Bronchial smooth muscle cell (primary cell): Measurements from ENCODE around the gene TNRC6A. TPM values are rescaled to one million over a fixed set of nuclear protein-coding genes. Genes with fewer than 3 reads are reported as not detected.

Experiments used
- total RNA-seq: library from RNA; depleted of rRNA; stranded (reverse); fragments of >200 nt; gene quantifications from 2 replicates; pipeline ENCODE4 v1.2.1, GENCODE V29; 2014

The TNRC6A gene
- total RNA-seq, result 33.3 and 37.4 TPM in 2 replicates

GRCh38 chr16:24729243-24729950, at the start of gene TNRC6A:
Gene TNRC6A (plus strand): TSS chr16:24729651. CDS start chr16:24729842, 191 bp downstream.

DNA sequence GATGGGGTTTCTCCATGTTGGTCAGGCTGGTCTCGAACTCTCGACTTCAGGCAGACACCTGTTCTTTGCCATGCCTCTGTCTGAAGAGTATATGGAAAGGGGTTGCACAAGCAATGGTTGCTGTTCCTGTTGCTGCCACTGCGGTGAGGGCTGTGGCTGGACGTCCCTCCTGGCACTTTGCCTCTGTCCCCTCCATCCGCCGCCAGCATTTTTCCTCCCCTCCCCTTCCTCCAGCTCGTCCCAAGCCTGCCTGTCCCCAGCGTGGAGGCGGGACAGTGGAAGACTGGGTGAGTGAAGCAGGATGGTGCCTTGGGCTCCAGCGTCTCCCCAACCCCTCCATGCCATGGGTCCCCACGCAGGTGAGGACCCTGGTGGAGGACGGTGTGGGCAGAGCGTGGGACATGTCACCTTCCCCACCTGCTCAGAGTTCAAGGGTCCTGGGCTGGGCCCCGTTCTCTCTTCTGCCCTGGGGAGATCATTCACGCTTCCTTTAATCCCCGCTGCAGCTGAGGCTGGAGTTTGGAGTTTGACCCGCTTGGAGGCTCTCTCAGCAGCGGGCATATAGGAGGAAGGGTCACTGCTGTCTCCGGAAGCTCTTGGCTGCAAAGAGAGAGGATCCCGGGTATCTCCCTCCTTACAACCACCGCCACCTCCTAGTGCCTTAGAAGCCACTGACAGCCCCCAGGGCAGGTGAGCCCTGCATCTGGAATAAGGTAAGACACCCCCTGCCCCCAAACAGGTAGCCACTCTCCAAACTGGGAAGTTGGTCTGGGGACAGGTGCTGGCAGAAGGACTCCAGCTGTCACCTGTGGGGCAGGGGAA, 116.5 kb downstream of the TNRC6A start, which contains the start of gene SLC5A11:
Gene SLC5A11, plus strand, starts transcription at position 238 of the 822 bp plus-strand sequence. CDS start 12,681 bp downstream, outside the sequence.

Other genes with a start within 250 kb of the TNRC6A start
- gene RBBP6, start 190.1 kb upstream of the TNRC6A start, total RNA-seq, result 9.2 and 11.0 TPM in 2 replicates
- not detected in 2 replicates for gene SLC5A11, start 116.3 kb downstream of the TNRC6A start, total RNA-seq